Neural cell (in vitro differentiated cells): ENCODE data around the gene PIK3C2G. TPM values are rescaled to one million over a fixed set of nuclear protein-coding genes. Genes with fewer than 3 reads are reported as not detected.

Experiments
- H2AFZ ChIP-seq: fragments of 200-600, 300-800 bp; sonication (generic), shearing (Covaris generic); 2 replicates; pipeline ENCODE4 v1.6.0; 2014; ENCODE audit warnings: low read depth, mild to moderate bottlenecking, antibody characterized with exemption, low read length, moderate library complexity
- H3F3A ChIP-seq: fragments of 200-600 bp; shearing (Covaris generic); 2 replicates; pipeline ENCODE4 v1.6.1; 2016; ENCODE audit warnings: mild to moderate bottlenecking, moderate library complexity, mixed read lengths, antibody characterized with exemption, low read length; ENCODE audit not compliant: insufficient read depth, poor library complexity, severe bottlenecking
- H3K27ac ChIP-seq: fragments of 200-600, 300-800 bp; sonication (generic), shearing (Covaris generic); 2 replicates; pipeline ENCODE4 v1.5.1; 2014; ENCODE audit warnings: mild to moderate bottlenecking, low read length, moderate library complexity
- H3K27me3 ChIP-seq: fragments of 300-800, 200-600 bp; sonication (generic), shearing (Covaris generic); 2 replicates; pipeline ENCODE4 v1.6.0; 2014; ENCODE audit warnings: mild to moderate bottlenecking, low read depth, low read length, moderate library complexity; ENCODE audit not compliant: insufficient read depth
- H3K36me3 ChIP-seq: fragments of 300-800, 200-600 bp; sonication (generic), shearing (Covaris generic); 2 replicates; pipeline ENCODE4 v1.5.1; 2014; ENCODE audit warnings: mild to moderate bottlenecking, antibody characterized with exemption, low read length, moderate library complexity; ENCODE audit not compliant: insufficient read depth
- H3K4me2 ChIP-seq: fragments of 300-800, 200-600 bp; sonication (generic), shearing (Covaris generic); 2 replicates; pipeline ENCODE4 v1.6.0; 2014; ENCODE audit warnings: mild to moderate bottlenecking, low read length
- H3K4me3 ChIP-seq: fragments of 300-800, 200-600 bp; sonication (generic), shearing (Covaris generic); 2 replicates; pipeline ENCODE4 v1.5.1; 2014; ENCODE audit warnings: mild to moderate bottlenecking, low read length, moderate library complexity
- H3K79me2 ChIP-seq: fragments of 200-600 bp; shearing (Covaris generic); replicated peaks from 2 replicates; pipeline ENCODE4 v1.6.0; 2014; ENCODE audit warnings: mild to moderate bottlenecking, low read length, moderate library complexity; ENCODE audit not compliant: insufficient read depth
- H3K9ac ChIP-seq: fragments of 300-800, 200-600 bp; sonication (generic), shearing (Covaris generic); 2 replicates; pipeline ENCODE4 v1.6.1; 2016; ENCODE audit warnings: mild to moderate bottlenecking, low read length, mixed read lengths
- H3K9me2 ChIP-seq: fragments of 200-600 bp; shearing (Covaris generic); 2 replicates; pipeline ENCODE4 v1.6.1; 2016; ENCODE audit warnings: mild to moderate bottlenecking, low read length, mixed read lengths; ENCODE audit not compliant: insufficient read depth
- H3K9me3 ChIP-seq: fragments of 200-600, 300-800 bp; sonication (generic), shearing (Covaris generic); 2 replicates; pipeline ENCODE4 v1.6.1; 2016; ENCODE audit warnings: mild to moderate bottlenecking, mixed run types, low read length, moderate library complexity, mixed read lengths
- H4K20me1 ChIP-seq: fragments of 200-600 bp; shearing (Covaris generic); 2 replicates; pipeline ENCODE4 v1.6.1; 2016; ENCODE audit warnings: mild to moderate bottlenecking, mixed run types; ENCODE audit not compliant: insufficient read depth
- EP300 ChIP-seq: fragments of 450-650 bp; conservative IDR thresholded peaks from 2 replicates; pipeline ENCODE4 v1.6.1; 2014; ENCODE audit warnings: antibody characterized with exemption, mild to moderate bottlenecking, moderate library complexity; ENCODE audit not compliant: poor library complexity, severe bottlenecking
- EZH2 ChIP-seq: fragments of 200-600, 300-800 bp; shearing (Covaris generic), sonication (generic); IDR thresholded peaks from 2 replicates; pipeline ENCODE4 v1.6.1; 2014; ENCODE audit warnings: antibody characterized with exemption, low read length, borderline replicate concordance, mild to moderate bottlenecking; ENCODE audit not compliant: insufficient read depth, poor library complexity, severe bottlenecking
- MXI1 ChIP-seq: fragments of 450-650 bp; conservative IDR thresholded peaks from 2 replicates; pipeline ENCODE4 v1.6.1; 2014; ENCODE audit warnings: antibody characterized with exemption, mild to moderate bottlenecking; ENCODE audit not compliant: poor library complexity, severe bottlenecking
- POLR2AphosphoS5 ChIP-seq: IDR thresholded peaks from 2 replicates; pipeline ENCODE4 v1.6.1; 2012
- RAD21 ChIP-seq: fragments of 450-650 bp; conservative IDR thresholded peaks from 2 replicates; pipeline ENCODE4 v1.6.1; 2014; ENCODE audit warnings: antibody characterized with exemption, mild to moderate bottlenecking, moderate library complexity
- SMC3 ChIP-seq: fragments of 450-650 bp; conservative IDR thresholded peaks from 2 replicates; pipeline ENCODE4 v1.6.1; 2014; ENCODE audit warnings: antibody characterized with exemption, mild to moderate bottlenecking, moderate library complexity; ENCODE audit not compliant: poor library complexity
- TAF1 ChIP-seq: IDR thresholded peaks from 2 replicates; pipeline ENCODE4 v1.6.1; 2012; ENCODE audit warnings: low read depth
- polyA plus RNA-seq: library from polyadenylated mRNA; depleted of rRNA; stranded (reverse); fragments of >200 nt; gene quantifications from 2 replicates; pipeline ENCODE4 v1.2.3, GENCODE V29; 2014
- TF ChIP-seq, protein P1 (sequence below): fragments of 450-650 bp; IDR thresholded peaks from 2 replicates; pipeline ENCODE4 v1.5.1; 2014; ENCODE audit warnings: antibody characterized with exemption, mild to moderate bottlenecking, moderate library complexity; ENCODE audit not compliant: poor library complexity, severe bottlenecking
- TF ChIP-seq, protein P2 (sequence below): IDR thresholded peaks from 2 replicates; pipeline ENCODE4 v1.6.1; 2012; ENCODE audit warnings: borderline replicate concordance

The PIK3C2G gene
- polyA plus RNA-seq, 1 donor from 2014 or later: not detected

GRCh38 chr12:18487509-18487908, 226.2 kb downstream of the PIK3C2G start:
- no peaks in the 10 kb centered on the region for H3K9me3 ChIP-seq
- H3F3A ChIP-seq: no peaks in the 10 kb centered on the region
- no peak overlapping the region for H3K9ac ChIP-seq
- H3K79me2 ChIP-seq: no peaks in the 10 kb centered on the region
- H3K27ac ChIP-seq: no peak overlapping the region
- H2AFZ ChIP-seq: no peak overlapping the region
- H3K4me2 ChIP-seq: no peak overlapping the region
- H3K9me2 ChIP-seq: no peaks in the 10 kb centered on the region
- no peak overlapping the region for H3K4me3 ChIP-seq
- no peaks in the 10 kb centered on the region for H4K20me1 ChIP-seq
- H3K36me3 ChIP-seq: no peaks in the 10 kb centered on the region
- H3K27me3 ChIP-seq: no peaks in the 10 kb centered on the region
- TF ChIP-seq TAF1: no peak
- no peak for TF ChIP-seq POLR2AphosphoS5
- TF ChIP-seq, protein P1, sequence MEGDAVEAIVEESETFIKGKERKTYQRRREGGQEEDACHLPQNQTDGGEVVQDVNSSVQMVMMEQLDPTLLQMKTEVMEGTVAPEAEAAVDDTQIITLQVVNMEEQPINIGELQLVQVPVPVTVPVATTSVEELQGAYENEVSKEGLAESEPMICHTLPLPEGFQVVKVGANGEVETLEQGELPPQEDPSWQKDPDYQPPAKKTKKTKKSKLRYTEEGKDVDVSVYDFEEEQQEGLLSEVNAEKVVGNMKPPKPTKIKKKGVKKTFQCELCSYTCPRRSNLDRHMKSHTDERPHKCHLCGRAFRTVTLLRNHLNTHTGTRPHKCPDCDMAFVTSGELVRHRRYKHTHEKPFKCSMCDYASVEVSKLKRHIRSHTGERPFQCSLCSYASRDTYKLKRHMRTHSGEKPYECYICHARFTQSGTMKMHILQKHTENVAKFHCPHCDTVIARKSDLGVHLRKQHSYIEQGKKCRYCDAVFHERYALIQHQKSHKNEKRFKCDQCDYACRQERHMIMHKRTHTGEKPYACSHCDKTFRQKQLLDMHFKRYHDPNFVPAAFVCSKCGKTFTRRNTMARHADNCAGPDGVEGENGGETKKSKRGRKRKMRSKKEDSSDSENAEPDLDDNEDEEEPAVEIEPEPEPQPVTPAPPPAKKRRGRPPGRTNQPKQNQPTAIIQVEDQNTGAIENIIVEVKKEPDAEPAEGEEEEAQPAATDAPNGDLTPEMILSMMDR: no peak
- TF ChIP-seq EP300: no peak
- no peak for TF ChIP-seq RAD21
- no peak for TF ChIP-seq EZH2
- TF ChIP-seq MXI1: no peak

- Histone ChIP-seq H3K9me2 (no peaks in the 10 kb centered on the region), H3K79me2 (no peaks in the 10 kb centered on the region), H3K27ac (no peak overlapping the region), H3K27me3 (no peaks in the 10 kb centered on the region), H2AFZ (no peak overlapping the region), H4K20me1 (no peaks in the 10 kb centered on the region), H3K9ac (no peak overlapping the region), H3K4me2 (no peak overlapping the region), H3K36me3 (no peaks in the 10 kb centered on the region), H3K9me3 (no peaks in the 10 kb centered on the region), H3K4me3 (no peak overlapping the region), H3F3A (no peaks in the 10 kb centered on the region)
- TF ChIP-seq EP300: no peak
- no peak for TF ChIP-seq TAF1
- TF ChIP-seq EZH2: no peak
- TF ChIP-seq SMC3: no peak
- TF ChIP-seq RAD21: no peak
- no peak for TF ChIP-seq POLR2AphosphoS5
- no peak for TF ChIP-seq MXI1
- TF ChIP-seq, protein P1: no peak
- TF ChIP-seq, protein P2, sequence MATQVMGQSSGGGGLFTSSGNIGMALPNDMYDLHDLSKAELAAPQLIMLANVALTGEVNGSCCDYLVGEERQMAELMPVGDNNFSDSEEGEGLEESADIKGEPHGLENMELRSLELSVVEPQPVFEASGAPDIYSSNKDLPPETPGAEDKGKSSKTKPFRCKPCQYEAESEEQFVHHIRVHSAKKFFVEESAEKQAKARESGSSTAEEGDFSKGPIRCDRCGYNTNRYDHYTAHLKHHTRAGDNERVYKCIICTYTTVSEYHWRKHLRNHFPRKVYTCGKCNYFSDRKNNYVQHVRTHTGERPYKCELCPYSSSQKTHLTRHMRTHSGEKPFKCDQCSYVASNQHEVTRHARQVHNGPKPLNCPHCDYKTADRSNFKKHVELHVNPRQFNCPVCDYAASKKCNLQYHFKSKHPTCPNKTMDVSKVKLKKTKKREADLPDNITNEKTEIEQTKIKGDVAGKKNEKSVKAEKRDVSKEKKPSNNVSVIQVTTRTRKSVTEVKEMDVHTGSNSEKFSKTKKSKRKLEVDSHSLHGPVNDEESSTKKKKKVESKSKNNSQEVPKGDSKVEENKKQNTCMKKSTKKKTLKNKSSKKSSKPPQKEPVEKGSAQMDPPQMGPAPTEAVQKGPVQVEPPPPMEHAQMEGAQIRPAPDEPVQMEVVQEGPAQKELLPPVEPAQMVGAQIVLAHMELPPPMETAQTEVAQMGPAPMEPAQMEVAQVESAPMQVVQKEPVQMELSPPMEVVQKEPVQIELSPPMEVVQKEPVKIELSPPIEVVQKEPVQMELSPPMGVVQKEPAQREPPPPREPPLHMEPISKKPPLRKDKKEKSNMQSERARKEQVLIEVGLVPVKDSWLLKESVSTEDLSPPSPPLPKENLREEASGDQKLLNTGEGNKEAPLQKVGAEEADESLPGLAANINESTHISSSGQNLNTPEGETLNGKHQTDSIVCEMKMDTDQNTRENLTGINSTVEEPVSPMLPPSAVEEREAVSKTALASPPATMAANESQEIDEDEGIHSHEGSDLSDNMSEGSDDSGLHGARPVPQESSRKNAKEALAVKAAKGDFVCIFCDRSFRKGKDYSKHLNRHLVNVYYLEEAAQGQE: no peak
Measured at GRCh38 chr12:18492372-18493025, 231.2 kb downstream of the PIK3C2G start.
